Stimulated activated CD8-positive, alpha-beta memory T cell treated with anti-CD3 and anti-CD28 coated beads, Interleukin-4, amount 100 ng/mL, for 48 hours (primary cell): ENCODE data around the gene RSF1.
A peak's percentile ranks its signal among the peaks of the same experiment; 100 is the strongest.
"Not testable (repeated sequence)": the region's sequence is repeated elsewhere in the genome, so short reads cannot be mapped to it uniquely, and the experiment has no call there.

Experiments
- DNase-seq: peaks from one replicate; pipeline ENCODE4 v3.0.0-alpha.2; 2020

The RSF1 gene

DNA sequence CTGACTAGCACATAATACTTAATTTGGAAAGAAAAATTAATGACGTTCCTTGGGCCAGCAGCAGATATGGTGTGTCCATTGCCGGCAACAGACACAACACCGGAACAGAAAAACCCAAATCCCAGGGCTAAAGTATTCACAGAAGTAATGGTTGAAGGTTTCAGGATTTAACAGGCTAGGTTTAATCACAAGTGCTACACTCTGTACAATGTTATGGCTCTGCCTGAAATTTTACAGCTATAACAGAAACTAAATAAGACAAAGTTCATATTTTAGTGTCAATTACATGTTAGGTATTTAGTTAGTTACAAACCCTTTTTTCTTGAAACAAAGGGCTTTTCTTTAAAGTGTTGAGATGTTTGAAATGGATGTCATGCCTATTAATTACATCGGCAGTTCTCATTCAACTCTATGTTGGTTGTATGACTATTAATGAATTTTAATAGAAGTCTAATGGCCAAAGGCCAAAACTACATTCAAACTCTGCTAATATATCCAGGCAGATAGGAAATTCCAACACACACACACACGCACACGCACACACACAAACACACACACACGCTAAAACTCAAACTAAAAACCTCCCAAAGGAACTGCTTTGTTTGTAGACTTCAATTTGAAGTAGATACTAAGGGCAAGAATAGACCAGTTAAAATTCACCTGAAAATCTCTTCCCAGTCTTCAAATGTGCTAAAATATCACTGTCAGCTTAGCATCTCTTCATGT, 155.1 kb downstream of the RSF1 start:
- no peak for DNase-seq

DNA sequence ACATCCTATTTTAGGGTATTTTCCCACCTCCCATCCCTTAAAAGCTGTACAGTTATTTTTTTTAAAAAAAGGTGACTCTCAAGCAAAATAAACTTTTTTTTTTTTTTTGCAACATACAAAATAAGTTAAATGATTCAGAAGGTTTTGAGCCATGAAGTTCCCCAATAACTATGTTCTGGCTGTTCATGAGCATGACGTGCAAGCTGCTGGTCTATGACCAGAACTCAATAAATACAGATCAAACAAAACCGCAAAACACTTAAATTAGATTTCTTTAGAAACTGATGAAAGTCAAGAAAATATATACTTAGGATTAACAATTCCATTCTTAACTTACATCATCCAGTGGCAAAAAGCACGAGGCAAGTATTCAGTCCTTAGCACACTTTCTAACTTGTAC, 158.9 kb downstream of the RSF1 start:
- DNase-seq: no peak

DNA sequence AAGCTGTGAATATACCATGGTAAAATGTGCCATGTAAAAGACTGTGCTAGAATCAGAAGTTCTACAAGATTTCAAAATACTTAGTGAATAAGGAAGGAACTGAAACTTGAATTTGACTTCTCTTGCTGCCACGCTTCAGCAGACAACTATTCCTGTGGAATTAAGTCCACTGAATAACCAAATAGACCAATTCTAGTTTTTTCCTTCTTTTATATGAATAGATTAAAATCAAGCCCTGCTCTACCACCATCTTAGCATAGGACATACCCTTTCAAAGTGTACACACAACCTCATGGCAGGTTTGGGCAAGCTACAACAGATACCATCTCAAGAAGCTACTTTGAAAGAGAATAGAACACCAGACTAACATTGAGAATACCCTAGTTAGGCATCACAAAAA, 159.6 kb downstream of the RSF1 start:
- no peak for DNase-seq

DNA sequence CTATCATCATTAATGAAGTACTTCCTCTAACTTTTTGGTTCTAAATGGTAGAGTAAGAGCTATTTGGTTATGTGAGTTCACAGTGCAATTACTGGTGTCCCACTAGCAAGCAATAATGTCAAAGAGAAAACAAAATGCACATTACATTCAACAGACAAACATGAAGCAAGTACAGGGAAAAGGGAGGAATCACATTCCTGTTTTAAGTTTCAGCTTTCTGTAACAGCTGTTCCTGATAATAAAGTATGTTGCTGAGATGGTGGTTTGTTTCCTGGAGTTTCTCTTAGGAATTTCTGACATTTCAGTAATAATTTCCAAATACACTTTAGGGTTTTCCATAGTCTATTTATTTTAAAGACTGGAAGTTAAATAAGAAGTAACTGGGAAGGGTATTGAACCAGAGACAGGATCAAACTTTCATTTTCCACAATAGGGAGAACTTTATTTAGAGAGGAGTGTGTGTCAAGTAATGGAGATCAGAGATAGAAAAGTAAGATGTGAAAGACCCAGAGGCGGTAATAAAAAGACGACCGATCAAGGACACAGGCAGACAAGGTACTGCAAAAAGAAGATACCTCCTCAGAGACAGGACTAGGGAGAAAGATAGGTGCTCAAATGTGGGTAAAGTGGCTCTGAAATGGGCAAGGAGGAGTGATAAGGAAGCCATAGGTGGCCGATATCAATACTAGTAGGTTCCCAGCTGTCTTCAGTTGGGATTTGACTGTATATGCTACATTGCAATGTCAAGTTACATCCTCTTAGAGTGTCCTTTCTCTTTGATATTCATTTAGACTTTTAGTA, 162.1 kb downstream of the RSF1 start:
- DNase-seq: no peak

DNA sequence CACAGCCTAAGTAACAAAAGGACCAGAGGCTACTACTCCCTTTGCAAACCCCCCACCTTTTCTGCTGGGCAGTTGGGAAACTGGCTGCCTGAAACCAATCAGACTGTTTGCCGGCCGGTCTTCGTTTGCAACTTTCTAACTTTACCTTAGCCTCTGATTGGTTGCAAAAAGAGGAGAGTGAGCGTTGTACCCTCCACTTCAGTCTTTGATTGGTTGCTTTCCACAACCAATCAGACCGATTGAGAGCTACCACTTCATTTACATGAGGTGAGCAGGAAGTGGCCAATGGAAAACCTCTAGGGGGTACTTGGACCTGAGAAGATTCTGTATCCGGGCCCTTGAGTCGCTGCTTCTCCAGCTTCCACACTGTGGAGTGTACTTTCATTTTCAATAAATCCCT, 164.2 kb downstream of the RSF1 start:
- DNase-seq: no peak

DNA sequence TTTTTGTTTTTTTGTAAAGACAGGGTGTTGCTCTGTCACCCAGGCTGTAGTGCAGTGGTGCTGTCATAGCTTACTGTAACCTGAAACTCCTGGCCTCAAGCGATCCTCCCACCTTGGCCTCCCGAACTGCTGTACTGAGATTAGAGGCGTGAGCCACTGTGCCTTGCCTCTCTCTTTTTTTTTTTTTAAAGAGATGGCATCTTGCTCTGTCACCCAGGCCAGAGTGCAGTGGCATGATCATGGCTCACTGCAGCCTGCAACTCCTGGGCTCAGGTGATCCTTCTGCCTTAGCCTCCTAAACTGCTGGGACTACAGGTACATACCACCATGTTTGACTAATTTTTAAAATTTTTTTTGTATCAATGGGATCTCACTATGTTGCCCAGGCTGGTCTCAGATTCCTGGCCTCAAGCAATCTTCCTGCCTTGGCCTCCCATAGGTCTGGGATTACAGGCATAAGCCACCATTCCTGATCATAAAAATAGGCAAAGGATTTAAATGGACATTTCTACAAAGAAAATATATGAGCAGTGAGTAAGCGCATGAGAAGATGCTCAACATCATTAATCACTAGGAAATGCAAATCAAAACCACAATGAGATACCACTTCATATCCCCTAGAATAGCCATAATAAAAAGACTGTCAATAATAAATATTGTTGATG, 165.6 kb downstream of the RSF1 start:
- DNase-seq: no peak

DNA sequence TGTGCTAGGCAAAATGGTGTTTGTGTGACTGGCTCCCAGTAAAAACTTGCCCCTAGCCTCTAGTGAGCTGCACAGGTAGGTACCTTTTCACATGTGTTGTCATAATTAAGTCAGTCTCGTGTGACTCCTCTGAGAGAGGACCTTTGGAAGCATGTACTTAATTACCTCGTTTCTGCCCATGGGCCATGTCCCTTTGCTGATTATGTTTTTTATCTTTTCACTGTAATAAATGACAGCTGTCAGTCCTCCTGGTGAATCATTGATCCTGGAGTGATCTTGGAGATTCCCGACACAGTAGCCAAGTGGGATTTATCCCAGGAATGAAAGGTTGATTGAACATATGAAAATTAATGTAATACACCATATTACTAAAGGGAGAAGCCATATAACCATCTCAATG, 170.4 kb downstream of the RSF1 start:
- no peak for DNase-seq

DNA sequence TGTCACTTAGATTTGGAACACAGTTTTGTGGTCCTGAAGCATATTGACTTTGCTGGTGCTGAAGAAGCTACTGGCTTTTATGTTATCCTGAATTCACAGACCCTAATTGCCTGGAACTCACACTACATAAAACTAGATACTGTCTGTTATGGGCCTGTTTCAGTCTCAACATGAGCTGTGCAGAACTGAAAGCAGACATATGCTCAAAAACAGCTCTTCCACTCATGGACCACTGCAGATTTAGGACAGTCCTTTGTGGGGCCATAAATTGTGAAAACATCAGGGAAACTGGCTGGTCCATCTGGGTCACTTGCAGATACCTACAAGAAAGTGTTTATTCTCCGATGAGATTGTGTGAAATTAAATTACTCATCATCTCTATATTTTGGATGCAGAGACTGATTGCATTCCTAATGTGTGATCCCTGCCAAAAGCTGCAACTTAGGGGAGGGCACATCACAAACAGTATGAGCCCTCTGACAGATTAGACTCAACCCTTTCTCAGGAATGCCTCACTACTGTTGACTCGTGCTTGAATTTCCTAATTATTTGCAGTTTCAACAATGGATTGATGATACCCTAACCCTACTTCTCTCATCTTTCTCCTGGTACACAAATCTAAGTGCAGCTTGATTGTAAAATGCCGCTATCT, 172.7 kb downstream of the RSF1 start:
- DNase-seq: no peak

DNA sequence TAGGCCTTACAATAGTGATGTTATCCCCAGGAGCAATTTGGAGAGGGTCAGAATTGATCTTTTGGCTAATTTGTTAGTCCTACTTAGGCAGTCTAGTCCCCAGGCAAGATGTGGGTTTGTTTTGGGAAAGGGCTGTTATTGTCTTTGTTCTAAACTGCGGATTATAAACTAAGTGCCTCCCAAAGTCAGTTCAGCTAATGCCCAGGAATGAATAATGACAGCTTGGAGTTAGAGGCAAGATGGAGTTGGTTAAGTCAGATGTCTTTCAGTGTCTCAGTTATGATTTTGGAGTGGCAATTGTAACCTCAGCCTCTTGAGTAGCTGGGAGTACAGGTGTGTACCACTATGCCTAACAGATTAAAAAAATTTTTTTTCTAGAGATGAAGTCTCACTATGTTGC, 175.6 kb downstream of the RSF1 start:
- no peak for DNase-seq

DNA sequence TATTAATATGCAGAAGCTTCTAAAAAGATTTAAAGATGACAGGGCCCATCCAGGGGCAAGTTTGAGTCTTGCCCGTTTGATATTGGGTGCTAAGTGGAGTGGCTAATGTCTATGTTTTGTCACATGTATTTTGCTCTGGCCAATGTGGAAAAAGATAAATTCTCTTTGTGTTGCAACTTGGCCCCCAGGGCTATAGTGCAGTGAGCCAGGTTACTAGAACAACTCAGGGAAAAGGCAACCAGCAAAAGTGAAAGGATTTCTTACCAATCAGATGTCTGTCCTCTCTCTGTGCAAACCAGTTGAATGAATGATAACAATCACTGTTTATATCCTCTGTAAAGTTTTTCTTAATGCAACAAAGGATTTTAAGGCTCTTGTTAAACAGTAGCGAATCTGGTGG, 178.3 kb downstream of the RSF1 start:
- DNase-seq: no peak

DNA sequence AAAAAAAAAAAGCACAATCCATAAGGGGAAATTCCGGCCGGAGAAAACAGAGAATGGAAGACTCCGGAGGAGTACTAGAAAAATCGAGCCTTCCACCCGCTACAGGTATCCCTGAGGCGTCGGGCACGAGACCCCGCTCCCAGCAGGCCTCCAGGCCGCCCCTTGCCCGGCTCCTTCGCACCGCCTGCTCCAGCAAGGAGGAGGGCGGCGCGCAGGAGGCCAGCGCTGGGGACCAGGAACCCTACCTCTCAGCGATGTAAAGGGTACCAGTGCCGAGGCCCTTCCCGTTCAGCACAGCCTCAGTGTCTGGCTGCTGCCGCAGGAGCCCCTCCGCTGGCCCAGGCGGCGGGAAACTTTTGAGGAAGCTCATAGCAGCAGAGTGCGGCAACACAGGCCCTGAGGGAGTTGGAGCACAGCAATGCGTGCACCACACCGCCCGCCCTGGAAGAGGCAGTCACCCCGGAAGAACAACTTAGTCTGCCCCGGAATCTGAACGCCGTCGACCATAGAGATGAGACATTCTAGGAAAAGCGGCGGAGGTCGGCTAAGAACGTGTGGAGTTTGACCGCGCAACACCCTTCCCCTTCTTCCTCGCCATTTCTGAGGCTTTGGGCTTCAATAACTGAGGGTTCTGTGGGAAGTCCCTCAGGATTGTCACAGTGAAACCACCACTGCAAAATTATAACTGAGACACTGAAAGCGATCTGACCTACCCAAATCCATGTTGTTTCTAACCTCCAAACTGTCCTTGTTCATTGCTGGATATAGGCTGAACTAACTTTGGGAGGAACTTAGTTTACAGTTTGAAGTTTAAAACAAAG, 183.0 kb downstream of the RSF1 start, which contains the start of gene CLNS1A:
CLNS1A (minus strand) TSS at position 450 of the 821 bp plus-strand sequence; CDS start at position 370, 80 bp downstream.
- peak; percentile 86 for DNase-seq

DNA sequence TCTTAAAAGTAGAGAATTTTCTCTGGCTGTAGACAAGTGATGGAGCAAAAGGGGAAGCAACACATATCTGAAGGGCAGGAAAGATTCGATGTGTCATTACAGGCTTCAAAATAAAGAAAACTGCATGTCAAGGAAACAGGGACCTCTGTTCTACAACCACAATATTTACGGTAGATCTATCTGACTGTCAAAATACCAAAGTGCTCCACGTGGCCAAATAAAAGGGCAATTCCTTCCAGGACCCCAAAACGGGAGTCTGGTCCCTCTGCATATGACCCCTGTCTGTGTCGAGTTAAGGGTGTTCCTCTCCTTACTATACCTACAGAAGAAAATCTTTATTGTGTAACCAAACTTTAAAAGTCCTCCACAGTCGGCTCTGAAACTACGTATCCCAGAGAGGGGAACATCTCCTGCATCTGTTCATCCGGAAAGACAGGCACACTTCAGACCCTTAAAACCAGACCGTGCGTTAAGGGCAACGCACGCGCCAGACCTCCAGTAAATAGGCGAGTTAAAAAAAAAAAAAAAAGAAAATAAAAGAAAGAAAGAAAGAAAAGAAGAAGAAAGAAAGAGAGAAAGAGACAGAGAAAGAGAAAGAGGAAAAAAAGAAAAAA, 183.7 kb downstream of the RSF1 start:
- no peak for DNase-seq

DNA sequence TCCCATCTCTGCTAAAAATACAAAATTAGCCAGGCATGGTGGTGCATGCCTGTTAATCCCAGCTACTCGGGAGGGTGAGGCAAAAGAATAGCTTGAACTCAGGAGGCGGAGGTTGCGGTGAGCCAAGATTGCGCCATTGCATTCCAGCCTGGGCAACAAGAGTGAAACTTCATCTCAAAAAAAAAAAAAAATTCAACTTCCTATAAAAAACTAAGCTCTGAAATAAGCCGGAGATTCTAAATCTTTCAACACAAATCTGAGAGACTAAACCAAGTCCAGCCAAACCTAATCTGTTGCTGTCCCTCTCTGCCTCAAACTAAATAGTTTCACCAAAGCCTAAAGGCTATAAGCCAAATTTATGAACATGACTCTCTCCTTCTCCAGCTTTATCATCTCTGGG, 186.6 kb downstream of the RSF1 start:
- DNase-seq: not testable (repeated sequence)

DNA sequence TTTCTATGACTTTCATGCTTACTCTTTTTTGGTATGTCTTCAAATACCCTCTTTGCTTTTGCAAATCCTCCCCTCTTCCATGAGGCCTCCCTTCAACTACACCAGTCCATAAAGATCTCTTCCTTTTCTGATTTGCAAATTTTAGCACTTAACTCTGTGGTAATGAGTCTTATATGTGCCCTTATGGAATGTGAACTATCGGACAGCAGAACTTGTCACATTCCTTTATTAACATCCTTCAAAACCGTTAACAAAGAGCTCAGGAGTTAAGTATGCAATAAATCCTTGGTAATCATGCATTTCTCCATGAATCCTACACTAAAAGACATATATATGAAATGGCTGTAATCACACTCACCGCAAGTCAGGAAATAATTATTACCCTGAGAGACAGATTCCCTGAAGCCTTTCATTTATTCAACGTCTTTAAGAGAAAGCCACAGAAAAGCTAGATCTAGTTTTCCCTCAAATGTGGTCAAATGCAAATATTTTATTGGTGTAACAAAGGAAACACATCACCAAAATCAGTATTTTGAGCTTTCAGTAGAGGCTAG, 190.3 kb downstream of the RSF1 start:
- no peak for DNase-seq

DNA sequence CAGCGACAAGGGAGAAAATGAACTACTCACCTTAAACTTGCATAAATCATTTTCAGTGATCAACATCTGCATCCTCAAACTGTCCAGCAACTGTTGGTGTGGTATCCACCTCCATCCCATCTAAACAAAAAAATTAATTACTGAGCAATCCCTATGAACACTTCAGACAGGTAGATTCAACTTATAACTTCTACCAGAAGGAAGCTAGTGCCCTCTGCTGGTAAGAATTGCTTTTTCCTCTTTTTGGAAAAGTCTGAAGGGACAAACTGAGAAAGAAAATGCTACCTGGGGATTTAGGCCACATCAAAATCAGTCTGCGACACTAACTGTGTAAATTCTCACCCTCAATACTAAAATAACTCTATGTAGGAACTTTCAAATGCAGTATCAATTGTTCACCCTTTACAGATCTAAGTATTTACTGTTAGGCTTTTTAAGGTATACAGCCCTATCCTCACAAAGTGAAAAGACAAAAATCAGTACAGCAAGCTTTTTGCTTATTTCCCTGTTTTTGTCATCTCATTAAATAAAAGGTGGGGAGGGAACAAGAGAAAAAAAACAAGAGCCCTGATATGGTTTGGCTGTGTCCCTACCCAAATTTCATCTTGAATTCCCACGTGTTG, 200.8 kb downstream of the RSF1 start:
- no peak for DNase-seq

DNA sequence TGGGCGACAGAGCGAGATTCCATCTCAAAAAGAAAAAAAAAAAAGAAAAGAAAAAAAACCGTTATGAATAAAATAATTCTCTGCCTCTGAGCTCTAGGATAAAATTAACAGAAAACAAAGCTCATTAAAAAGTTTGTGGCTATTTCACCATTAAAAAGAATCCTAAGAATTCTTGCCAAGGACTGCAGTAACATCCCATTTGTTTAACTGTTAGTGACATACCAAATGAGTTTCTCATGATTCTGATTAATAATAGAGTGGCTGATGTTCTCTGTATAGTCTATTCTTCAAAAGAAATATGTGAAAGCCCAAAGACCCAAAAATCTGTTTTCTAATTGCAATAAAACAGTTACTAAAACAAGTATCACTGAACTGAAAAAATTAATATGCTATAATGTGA, 202.6 kb downstream of the RSF1 start:
- DNase-seq: no peak

DNA sequence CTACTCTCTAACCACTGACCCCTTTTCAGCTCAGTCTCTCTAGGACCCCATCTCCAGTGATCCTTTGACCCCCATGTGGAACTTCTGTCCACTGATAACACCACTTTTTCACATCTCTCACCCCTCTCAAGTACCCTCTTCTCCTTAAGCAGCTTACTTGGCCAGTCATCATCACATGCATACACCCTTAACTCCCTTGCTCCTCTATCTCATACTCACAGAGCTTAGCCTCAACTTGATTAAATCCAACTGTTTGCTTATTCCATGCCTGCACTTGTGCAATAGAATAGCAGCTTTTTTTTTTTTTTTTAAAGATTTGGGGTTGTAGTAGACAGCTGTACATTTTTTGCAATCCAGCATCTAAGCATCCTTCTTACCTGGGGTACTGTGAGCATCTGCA, 208.6 kb downstream of the RSF1 start:
- no peak for DNase-seq
